LNCAP (cell line): ENCODE data around the gene REV3L.

ENCODE experiments used
- CTCF ChIP-seq: fragments of 450-650 bp; IDR thresholded peaks from 2 replicates; pipeline ENCODE4 v1.5.1; 2017; ENCODE audit warnings: mild to moderate bottlenecking

The REV3L gene

GRCh38 chr6:111326563-111326962, 156.5 kb downstream of the REV3L start:
- TF ChIP-seq CTCF = no peak

- no peak for TF ChIP-seq CTCF
Measured at GRCh38 chr6:111322145-111322544, 160.9 kb downstream of the REV3L start.

- no peak for TF ChIP-seq CTCF
Measured at GRCh38 chr6:111307275-111307858, 175.7 kb downstream of the REV3L start.

GRCh38 chr6:111306104-111306888, 176.7 kb downstream of the REV3L start:
- TF ChIP-seq CTCF = no peak

GRCh38 chr6:111301946-111302345, 181.1 kb downstream of the REV3L start:
- TF ChIP-seq CTCF = no peak

- no peak for TF ChIP-seq CTCF
Measured at GRCh38 chr6:111297776-111298175, 185.2 kb downstream of the REV3L start.

- no peak for TF ChIP-seq CTCF
Measured at GRCh38 chr6:111294374-111294967, 188.5 kb downstream of the REV3L start.
